Measurements from ENCODE around the gene CYP4V2. TPM values are rescaled to one million over a fixed set of nuclear protein-coding genes. Genes with fewer than 3 reads are reported as not detected.

Gene CYP4V2
- total RNA-seq, 6 experiments from 2014 or later: 82.4 to 199 (median 94.1) TPM

- Histone ChIP-seq H3K36me3 (peaks cover 0 to 9% (median 4%) of the 10 kb centered on the region in 4 donors), H3K27me3 (no peaks in the 10 kb centered on the region), H3K4me1 (peaks cover 0 to 26% (median 3%) of the 10 kb centered on the region in 4 donors), H3K4me3 (no peak overlapping the region), H3K9me3 (no peaks in the 10 kb centered on the region), H3K27ac (no peak overlapping the region)
- intact Hi-C loops (cut with DNase I): no loop called here
- no peak for ATAC-seq
- TF ChIP-seq, protein P1, sequence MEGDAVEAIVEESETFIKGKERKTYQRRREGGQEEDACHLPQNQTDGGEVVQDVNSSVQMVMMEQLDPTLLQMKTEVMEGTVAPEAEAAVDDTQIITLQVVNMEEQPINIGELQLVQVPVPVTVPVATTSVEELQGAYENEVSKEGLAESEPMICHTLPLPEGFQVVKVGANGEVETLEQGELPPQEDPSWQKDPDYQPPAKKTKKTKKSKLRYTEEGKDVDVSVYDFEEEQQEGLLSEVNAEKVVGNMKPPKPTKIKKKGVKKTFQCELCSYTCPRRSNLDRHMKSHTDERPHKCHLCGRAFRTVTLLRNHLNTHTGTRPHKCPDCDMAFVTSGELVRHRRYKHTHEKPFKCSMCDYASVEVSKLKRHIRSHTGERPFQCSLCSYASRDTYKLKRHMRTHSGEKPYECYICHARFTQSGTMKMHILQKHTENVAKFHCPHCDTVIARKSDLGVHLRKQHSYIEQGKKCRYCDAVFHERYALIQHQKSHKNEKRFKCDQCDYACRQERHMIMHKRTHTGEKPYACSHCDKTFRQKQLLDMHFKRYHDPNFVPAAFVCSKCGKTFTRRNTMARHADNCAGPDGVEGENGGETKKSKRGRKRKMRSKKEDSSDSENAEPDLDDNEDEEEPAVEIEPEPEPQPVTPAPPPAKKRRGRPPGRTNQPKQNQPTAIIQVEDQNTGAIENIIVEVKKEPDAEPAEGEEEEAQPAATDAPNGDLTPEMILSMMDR (IDR thresholded peaks at IDR 0.05): no peak
- no peak for TF ChIP-seq POLR2A (IDR thresholded peaks at IDR 0.05)
- no peak for DNase-seq
- WGBS (ENCODE audit: insufficient coverage, low coverage, low lambda C conversion rate, missing lambda C conversion rate): 25% methylated on average over 1 of the region's 1 CpG
Measured at GRCh38 chr4:186248643-186249042, 57.3 kb downstream of the CYP4V2 start.

GRCh38 chr4:186249785-186250754 is 58.7 kb downstream of the CYP4V2 start:
- Histone ChIP-seq H3K9me3 (no peaks in the 10 kb centered on the region), H3K4me3 (no peak overlapping the region), H3K27ac (peak overlapping the region in 2 of 3 donors; percentile 42 to 56), H3K36me3 (peaks cover 0 to 21% (median 8%) of the 10 kb centered on the region in 4 donors), H3K27me3 (no peaks in the 10 kb centered on the region), H3K4me1 (peaks cover 0 to 26% (median 3%) of the 10 kb centered on the region in 4 donors)
- no peak for DNase-seq
- peak in 2 of 4 donors; percentile 35 to 64 for ATAC-seq
- TF ChIP-seq POLR2A (IDR thresholded peaks at IDR 0.05): no peak
- TF ChIP-seq, protein P1 (IDR thresholded peaks at IDR 0.05): no peak
- intact Hi-C loops (cut with DNase I): no loop called here
- WGBS (ENCODE audit: insufficient coverage, low coverage, low lambda C conversion rate, missing lambda C conversion rate): 83% methylated on average over 8 of the region's 8 CpGs

GRCh38 chr4:186250760-186251159 is 59.4 kb downstream of the CYP4V2 start:
- Histone ChIP-seq H3K4me3 (no peak overlapping the region), H3K36me3 (peaks cover 0 to 26% (median 13%) of the 10 kb centered on the region in 4 donors), H3K4me1 (peaks cover 0 to 26% (median 3%) of the 10 kb centered on the region in 4 donors), H3K27me3 (no peaks in the 10 kb centered on the region), H3K27ac (peak overlapping the region in 2 of 3 donors; percentile 42 to 56), H3K9me3 (no peaks in the 10 kb centered on the region)
- TF ChIP-seq, protein P1 (IDR thresholded peaks at IDR 0.05): no peak
- TF ChIP-seq POLR2A (IDR thresholded peaks at IDR 0.05): no peak
- ATAC-seq (peak; percentile 67 to 75 (median 72)), DNase-seq (no peak)
- 31% methylated on average over 2 of the region's 2 CpGs for WGBS (ENCODE audit: insufficient coverage, low coverage, low lambda C conversion rate, missing lambda C conversion rate)
- intact Hi-C loops (cut with DNase I): no loop called here

DNA sequence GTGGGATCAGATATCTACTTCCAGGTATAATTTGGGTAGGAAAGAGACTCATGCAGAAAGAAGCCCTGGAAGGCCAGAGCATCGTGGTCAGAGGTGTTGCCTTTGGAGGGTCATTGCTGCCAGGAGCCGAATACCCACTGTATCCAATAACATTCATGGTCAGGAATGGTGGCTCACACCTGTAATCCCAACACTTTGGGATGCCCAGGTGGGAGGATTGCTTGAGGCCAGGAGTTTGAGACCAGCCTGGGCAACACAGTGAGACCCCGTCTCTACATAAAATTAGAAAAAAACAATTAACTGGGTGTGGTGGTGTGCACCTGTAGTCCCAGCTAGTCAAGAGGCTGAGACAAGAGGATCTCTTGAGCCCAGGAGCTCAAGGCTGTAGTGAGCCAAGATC is 63.8 kb downstream of the CYP4V2 start:
- Histone ChIP-seq H3K27ac (no peak overlapping the region), H3K4me3 (no peak overlapping the region), H3K27me3 (no peaks in the 10 kb centered on the region), H3K4me1 (peaks cover 0 to 34% (median 9%) of the 10 kb centered on the region in 4 donors), H3K36me3 (peaks cover 0 to 30% (median 17%) of the 10 kb centered on the region in 4 donors), H3K9me3 (no peaks in the 10 kb centered on the region)
- 100% methylated on average over 1 of the region's 3 CpGs for WGBS (ENCODE audit: insufficient coverage, low coverage, low lambda C conversion rate, missing lambda C conversion rate)
- no peak for DNase-seq
- ATAC-seq: no peak
- intact Hi-C loops (cut with DNase I): no loop called here
- TF ChIP-seq POLR2A (IDR thresholded peaks at IDR 0.05): no peak
- TF ChIP-seq, protein P1 (IDR thresholded peaks at IDR 0.05): no peak
